ENCODE results near the gene ZNF652.

DNA sequence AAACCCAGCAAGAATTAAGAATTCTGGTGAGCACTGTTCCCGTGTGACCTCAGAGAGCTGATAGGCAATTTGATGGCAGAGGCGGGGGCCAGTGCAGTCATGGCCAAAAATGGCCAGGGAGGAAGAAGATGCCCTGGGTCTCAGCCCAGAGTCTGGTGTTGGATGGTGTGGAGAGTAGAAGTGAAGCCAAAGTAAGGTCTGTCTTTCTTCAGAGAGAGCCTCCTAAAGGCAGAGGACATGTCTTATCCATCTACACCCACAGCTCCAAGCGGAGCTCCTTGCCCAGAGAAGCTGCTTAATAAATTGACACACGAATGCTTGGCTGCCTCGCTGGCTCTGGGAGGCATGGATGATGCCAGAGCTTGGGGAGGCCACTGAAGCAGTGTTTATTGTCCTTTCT is 19.7 kb upstream of the ZNF652 start:
- no peak for TF ChIP-seq POLR2A (IDR thresholded peaks at IDR 0.05)
- TF ChIP-seq, protein P1, sequence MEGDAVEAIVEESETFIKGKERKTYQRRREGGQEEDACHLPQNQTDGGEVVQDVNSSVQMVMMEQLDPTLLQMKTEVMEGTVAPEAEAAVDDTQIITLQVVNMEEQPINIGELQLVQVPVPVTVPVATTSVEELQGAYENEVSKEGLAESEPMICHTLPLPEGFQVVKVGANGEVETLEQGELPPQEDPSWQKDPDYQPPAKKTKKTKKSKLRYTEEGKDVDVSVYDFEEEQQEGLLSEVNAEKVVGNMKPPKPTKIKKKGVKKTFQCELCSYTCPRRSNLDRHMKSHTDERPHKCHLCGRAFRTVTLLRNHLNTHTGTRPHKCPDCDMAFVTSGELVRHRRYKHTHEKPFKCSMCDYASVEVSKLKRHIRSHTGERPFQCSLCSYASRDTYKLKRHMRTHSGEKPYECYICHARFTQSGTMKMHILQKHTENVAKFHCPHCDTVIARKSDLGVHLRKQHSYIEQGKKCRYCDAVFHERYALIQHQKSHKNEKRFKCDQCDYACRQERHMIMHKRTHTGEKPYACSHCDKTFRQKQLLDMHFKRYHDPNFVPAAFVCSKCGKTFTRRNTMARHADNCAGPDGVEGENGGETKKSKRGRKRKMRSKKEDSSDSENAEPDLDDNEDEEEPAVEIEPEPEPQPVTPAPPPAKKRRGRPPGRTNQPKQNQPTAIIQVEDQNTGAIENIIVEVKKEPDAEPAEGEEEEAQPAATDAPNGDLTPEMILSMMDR (IDR thresholded peaks at IDR 0.05), result no peak

Measured in lower leg skin (tissue), 3 donors.